HG02759 (cell line): Measurements from ENCODE around the gene HRH3.

Experiments
- ATAC-seq: cut with Tn5 transposase; IDR thresholded peaks from one replicate; pipeline ENCODE4 v1.9.1; 2021; ENCODE audit warnings: mild to moderate bottlenecking, moderate library complexity; ENCODE audit not compliant: unreplicated experiment

HRH3 gene

DNA sequence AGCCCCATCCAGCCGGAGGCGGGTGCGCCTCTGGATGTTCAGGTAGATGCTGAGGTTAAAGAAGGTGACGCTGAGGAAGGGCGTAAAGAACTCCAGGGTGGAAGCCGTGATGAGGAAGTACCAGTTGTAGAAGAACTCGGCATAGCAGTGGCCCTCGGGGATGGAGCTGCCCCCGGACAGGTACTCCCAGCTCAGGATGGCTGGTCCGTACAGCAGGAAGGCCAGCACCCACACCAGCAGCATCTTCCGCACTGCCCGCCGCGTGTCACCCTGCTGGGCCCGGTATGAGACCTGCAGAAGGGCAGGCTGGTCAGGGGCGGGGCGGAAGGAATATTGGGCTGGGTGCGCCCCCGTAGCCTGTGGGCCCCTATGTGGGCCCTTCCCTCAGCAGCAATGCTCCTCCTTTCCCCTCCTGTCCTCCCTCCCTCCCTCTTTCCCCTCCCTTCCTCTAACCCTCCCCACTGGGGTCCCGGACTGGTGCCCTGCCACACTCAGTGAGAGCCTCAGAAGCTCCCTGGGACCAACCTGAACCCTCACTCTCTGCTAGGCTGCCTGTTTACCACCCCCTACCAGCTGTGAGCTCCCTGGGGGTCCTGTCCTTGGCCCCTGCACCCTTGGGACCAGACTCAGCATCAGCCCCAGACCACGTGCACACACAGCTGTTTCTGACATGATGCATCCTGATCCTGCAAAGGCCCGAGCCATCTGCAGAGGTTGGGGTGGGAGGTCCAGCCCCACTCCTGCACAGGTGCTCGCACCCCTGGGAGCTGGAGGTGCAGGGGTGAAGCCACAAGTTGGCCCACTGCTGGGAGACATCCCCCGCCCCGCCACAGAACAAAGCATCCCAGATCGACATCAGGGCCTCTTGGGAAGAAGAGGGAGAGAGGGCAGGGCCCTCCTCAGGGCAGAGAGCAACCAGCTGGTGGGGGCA is 3.2 kb downstream of the HRH3 start:
- ATAC-seq, result no peak

DNA sequence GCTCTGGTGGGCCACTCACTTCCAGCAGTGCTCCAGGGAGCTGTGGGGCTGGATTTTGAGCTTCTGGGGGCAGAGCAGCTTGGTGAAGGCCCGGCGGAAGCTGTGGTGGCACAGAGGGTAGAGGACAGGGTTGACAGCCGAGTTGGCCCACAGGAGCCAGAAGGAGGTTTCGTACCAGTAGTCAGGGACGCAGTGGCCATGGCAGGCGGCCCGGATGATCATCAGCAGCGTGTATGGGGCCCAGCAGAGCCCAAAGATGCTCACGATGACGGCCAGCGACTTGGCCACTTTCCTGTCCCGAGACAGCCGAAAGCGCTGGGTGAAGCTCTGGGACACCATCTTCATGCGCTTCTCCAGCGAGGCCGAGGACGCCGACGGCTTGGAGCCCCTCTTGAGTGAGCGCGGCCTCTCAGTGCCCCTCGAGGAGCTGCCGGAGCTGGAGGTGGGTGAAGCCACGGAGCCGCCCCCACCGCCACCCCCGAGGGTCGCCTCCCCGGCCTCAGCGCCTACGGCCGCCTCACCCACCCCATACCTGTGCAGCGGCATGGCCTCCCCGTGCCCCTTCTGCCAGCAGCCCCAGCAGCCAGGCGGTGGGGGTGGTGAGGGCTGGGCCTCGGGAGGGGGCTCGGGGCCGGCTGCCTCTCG is 4.0 kb downstream of the HRH3 start:
- no peak for ATAC-seq

DNA sequence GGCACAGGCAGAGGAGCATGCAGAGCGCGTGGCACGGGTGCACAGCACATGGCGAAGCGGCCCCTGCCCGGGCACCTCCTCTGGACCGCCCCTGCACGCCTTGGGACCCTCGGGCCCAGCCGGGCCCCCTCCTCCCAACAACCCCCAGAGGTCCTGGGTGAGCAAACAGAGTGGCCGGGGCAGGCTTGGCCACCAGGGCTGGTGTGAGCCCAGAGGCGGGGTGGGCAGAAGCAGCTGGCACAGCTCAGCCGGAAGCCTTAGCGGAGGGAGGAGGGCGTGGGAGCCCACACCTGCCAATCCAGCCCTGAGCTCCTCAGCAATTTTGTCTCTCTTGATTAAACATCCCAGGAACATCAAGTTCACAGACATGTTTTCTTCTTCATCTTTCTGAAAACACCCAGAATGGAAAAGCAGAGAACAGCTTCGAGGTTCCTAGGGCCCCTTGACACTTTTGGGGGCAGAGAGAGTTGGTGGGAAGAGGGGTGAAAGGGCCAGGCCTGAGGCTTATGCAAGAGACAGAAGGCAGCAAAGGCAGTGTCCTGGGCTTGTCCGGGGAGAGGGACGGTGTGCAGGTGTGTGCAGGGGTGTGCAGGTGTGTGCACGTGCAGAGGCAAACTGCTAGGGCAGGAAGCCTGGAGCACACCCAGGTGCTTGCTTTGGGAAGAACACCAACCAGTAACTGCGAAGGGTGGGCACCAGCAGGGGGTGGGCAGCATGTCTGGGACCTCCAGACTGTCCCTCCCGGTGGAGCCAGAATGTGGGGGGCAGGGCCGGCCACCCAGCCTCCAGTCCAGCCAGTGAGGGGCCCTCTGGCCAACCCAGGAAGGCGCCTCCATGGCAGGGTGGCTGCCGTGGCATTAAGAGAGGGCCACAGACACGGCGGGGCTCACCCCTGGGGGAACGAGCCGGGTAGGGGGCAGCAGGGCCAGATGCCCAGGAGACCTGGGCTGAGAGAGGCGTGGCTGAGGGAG is 4.8 kb downstream of the HRH3 start:
- no peak for ATAC-seq

DNA sequence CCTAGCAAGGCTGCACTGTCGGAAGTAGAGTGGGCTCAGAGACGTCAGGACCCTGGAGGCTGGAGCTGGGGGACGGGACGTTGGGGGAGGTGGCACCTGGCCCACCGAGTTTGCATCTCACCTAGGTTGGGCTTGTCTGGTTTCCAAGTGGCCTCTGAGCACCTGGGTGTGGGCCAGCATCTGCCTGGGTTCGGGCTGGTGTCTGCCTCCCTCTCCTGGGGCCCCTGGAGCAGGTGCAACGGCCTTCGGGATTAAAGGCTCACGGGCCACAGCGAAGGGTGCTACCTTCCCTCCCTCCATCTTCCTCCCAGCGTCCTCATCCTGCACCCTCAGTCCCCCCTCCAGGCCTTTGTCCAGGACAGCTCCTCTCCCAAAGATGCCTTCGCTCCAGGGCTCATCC is 6.0 kb downstream of the HRH3 start:
- ATAC-seq, result no peak

DNA sequence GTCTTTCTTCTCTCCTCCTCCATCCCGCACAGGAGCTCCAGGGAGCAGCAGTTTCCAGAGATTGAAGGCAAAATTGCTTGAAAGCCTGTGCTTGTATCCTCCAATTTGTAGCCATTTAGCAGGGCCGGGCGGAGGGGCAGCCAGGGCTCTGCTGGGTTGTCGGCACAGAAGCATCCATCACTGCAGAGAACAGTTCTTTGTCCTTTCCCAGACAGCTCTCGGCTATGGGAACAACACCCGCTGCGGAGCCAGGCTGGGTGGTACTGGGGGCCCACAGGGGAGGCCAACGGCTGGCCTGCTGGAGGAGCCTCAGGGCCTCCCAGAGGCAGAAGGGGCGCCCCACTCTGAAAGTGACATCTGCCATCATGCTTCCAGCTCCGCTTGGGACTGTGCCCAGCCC is 7.8 kb downstream of the HRH3 start:
- ATAC-seq, result no peak

DNA sequence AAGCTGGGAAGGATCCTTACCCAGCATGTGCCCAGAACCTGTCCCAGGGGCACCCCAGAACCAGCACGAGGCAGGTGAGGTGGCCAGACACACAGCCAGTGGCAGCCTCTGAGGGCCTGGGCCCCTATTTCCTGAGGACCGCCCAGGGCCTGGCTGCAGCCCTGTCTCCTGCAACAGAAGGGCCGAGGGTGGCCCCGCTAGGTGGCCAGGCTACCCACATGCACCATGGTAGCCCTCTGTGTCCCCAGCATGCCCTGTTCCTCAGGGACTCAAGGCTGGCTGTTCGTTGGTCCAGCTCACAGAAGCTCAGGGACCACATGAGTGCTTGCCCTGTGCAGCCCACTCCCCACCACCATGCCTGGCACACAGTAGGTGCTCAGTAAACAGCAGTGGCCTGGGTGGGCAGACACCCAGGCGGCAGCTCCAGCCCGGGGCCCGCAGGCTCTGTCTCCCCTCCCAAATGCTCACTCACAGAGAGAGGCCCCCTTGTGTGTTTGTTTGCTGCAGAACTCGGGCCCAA is 8.2 kb downstream of the HRH3 start:
- no peak for ATAC-seq

DNA sequence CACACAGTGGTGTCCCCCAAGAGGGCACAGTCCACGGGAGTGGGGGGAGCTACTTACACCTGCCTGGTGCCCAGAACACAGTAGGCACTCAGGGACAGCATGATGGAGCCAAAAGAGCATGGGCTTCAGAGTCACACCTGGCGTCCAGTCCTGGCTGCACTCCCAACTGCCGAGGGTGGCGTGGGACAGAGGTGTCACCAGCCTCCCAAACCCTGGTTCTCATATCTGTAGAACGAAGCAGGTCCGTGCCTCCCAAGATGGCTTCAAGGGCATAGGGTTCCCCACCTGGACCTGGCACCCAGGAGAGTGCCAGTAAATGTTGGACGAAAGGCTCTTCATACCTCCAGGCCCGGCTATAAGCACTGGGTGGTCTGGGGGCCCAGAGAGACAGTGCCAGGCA is 8.9 kb downstream of the HRH3 start:
- no peak for ATAC-seq

DNA sequence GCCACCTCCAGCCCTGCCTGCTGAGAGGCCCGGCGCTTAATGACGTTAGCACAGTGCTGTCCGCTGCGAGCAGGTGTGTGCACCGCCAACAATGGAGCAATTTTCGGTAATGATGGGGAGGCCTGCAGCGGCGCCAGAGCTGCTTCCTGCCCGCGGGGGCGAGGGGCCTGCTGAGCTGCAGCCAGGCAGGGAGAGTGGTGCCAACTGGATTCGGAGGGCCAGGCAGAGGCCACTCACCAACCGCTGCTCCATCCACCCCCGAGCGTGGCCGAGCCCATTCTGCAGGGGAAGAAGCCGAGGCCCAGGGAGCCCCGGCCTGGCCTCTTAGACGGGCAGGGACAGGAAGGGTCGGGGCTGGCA is 9.6 kb downstream of the HRH3 start:
- ATAC-seq, result no peak

DNA sequence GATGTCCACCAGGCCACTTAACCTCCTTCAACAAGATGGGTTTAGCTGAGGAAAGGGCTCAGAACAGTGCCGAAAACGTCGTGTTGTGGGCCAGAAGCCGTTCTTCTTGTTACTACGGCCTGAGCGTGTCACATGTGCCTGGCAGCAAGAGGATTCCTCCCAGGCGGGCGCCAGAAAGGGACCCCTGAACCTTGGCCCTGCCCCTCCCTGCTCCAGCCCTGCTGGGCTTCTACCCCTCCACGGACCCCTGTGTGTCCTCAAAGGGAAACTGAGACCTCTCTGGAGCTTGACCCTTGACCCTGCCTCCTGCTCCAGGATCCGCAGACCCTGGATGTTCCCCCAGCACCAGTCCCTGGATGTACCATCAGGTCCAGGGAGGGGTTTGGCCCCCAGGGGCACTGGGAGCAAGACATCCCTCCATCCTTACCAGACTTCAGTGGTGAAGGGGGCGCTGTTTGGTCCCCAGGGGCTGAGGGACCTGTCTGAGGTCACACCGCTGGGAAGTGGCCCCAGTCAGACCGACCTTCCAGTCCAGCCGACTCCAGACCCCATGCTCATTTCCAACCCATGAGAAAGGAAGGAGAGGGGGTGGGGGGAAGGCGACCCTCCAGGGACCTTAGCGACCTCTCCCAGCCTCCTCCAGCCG is 10.1 kb downstream of the HRH3 start:
- no peak for ATAC-seq

DNA sequence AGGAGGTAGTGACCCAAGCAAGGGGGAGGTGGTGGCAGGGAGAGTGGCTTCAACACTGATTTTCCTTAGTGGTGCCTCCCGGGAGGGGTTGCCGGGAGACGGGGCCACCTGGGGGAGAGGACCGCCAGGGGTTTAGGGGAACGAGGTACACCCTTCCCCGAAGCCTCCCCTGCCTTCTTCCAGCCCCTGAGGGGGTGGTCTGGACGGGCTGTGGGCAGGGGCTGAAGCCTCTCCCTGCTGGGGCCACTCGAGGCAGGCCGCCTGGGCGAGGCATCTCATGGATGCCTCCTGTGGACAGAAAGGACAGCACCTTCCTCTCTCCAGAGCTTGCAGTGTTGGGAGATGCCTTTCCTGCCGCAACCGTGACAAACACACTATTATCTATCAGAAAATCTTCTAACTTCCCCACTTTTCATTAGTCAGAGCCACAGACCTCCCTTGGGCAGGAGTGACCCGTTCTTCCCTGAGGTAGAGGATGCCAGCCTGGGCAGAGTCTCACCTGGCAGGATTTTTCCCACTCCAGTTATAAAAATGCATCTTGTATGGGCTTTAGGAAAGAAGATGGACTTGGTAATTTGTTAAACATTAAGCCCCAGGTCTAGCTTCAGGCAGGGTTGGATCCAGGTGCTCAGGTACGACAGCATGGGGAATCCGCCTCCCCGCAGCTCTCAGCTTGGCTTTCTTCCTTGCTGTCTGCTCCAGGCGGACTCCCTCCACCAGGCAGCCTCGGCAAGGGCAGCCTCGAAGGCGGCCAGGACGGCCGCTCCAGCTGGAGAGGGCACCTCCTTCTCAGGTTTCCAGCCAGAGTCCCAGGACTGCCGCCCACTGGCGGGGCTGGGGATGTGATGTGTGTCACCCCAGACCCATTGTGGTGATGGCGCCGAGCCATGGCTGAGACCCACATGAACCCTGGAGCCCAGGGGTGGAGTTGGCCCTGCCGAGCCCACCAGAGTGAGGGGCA is 11.0 kb downstream of the HRH3 start:
- no peak for ATAC-seq

DNA sequence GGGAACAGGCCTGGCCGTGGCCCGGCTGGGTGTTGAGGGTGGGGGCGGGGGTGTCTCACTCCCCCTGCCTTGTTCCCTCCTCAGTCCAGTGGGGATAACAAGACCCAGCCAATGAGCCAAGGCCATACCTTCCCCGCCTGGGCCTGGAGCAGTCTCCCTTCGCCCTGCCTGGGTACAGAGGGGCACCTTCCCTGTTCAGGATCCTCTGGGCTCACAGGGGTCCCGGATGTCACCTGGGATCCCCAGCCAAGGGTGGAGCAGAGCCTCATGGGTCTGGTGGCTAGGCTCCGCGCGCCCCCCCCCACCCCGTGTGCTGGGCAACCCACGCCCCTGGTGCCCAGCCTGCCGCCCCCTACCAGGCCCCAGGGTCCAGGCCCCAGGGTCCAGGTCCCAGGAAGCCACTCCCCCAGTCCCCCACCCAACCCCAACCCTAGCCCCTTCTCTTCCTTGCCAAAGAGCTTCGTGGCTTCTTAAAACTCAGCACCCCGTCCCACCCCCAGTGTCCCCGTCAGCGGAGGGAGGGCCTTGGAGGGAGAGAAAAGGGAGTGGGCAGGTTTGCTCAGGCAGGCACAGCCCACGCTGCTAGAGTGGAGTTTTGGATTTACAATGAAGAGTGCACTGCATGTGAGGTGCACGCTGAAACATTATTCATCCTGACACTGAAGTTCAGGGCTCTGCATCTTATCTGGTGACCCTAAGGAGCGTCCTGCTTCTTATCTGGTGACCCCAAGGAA is 11.8 kb downstream of the HRH3 start:
- no peak for ATAC-seq

DNA sequence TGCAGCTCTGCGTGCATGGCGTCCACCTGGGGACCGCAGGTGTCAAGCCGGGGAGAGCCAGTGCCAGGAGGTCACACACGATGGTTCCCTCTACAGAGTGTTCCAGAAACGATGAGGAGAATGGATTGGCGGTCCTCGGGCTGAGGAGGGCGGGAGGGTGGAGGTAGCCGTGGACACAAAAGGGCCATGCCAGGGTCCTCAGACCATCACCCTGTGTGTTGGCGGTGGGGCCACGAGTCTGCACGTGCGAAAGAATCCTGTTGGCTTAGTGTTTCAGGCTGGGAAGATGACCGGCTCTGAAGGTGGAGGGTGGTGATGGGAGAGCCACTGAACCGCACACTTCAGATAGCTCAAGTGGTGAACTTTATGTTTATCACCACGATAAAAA is 13.7 kb downstream of the HRH3 start:
- no peak for ATAC-seq

DNA sequence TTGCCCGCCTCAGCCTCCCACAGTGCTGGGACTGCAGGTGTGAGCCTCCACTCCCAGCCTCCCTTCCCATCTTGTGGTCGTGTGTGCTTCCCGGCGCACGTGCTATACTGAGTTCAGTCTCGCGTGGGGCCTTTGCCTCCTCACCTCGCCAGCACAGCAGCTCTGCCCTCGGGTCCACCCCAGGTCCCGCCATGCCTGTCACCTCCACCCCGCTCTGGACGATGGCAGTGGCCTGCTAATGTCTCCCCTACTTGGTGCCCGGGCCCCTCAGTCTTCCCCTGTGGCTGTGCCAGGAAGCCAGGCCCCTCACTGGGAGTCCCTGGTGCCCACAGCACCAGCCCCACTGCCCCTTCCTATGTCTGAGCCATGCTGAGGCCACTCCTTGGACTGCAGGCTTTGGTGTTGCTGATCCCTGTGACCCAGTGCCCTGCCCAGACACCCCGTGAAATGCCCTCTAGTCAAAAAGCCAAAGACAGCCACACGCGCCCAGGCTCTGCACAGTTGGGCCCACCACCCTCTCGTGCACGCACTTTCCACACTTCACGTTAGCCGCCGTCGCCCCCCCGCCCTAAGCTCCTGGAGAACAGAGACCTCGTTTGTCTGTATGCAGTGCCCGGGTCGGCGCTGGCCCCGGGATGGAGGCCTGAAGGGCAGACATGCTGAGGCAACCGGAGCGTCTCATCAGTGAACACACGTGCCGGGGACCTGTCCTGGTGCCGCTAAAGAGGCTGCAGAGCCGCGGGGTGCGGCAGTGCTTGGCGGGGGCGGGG is 14.3 kb downstream of the HRH3 start:
- ATAC-seq, result no peak

DNA sequence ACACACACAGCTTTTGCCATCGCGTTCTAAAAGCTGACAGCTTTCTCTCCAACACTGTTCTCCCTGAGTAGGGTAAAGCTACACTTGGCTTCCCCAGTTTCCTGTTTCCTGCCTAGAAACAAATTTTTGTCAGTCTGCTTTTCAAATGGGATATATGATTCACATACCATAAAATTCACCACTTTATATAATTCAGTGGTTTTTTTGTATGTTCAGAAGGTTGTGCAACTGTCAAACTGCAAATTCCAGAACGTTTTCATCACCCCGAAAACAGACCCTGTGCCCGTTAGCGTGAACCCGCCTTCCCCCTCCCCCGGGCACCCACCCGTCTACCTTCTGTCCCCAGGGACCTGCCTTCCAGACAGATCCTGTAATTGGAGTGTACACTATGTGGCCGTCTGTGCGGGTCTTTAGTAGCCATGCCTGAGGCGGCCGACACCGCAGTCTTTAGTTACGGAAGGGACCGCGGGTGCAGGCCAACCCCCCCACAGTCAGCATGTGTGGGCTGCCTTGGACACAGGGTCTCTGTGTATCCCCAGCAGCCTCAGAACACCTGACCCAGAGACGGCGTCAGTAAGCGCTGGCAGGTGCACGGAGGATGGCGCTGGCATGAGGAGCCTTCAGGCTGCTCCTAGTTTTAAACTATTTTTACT is 16.6 kb downstream of the HRH3 start:
- no peak for ATAC-seq

DNA sequence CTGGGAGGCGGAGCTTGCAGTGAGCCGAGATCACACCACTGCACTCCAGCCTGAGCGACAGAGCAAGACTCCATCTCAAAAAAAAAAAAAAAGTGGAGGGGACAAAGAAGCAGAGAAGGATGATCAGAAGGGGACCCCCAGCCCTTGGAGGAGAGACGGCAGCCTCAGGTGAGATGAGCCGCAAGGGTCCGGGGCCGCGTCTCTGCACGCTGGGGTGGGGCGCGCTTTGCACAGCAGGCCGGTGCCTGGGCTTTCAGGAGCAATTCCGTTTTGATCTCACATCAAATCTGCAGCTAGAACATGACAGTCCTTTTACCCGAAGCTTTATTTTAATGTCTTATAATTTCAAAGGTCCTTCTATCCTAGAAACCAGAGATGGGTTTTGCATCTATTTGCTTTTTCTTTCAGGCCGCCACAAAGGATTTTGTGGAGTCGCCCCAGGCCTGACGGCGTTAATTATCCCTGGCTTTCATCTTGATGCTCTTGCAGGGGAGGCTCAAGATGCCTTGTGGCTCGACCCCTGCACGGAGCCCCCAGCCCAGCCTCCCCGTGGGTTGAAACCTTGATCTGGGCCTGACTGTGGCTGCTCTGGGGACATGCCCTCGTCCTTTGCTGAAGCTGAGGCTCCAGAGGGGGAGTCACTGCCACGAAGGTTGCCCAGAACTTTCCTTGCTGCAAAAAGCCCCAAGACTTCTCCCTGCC is 17.3 kb downstream of the HRH3 start:
- no peak for ATAC-seq

DNA sequence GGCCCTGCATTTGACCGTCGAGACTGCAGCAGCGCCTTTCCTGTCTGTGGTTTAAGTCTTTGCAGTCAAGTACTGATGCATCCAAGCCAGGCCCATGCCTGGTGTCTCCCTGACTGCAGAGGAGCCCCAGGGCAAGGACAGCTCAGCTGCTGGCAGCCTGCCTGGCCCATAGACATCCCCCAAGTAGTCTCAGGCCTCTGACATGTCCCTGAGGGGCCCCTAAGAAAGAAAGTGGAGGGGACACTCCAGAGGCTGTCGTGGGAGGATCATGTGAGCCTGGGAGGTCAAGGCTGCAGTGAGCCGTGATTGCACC is 18.0 kb downstream of the HRH3 start:
- ATAC-seq, result no peak
